HEK293 (cell line): ENCODE measurements around the gene CKAP2L.
A peak's percentile ranks its signal among the peaks of the same experiment; 100 is the strongest.

ENCODE experiments used
- CTCF ChIA-PET: fragments of 350-600 bp; formaldehyde crosslinking; extraction: SDS; loops from one replicate; lab custom pipeline; 2021; ENCODE audit warnings: antibody characterized with exemption; lab: Yijun Ruan, JAX
- POLR2A ChIA-PET: fragments of 300-600 bp; formaldehyde crosslinking; extraction: SDS; loops from one replicate; lab custom pipeline; 2020; ENCODE audit warnings: antibody characterized with exemption, inconsistent platforms; lab: Yijun Ruan, JAX
- H3K27ac ChIP-seq: fragments of 200-500 bp; sonication (Bioruptor generic); 2 replicates; pipeline ENCODE4 v1.5.1; 2014; ENCODE audit warnings: low read depth, low read length, control low read depth, inconsistent platforms; ENCODE audit errors: extremely low read depth
- H3K36me3 ChIP-seq, 2 experiments: fragments of 200-500 bp in 1 of 2; sonication (Bioruptor generic) in 1 of 2; 1 replicate in 1 of 2; 2 replicates in 1 of 2; pipeline ENCODE4 v1.5.1; 2014 to 2017; ENCODE audit warnings: inconsistent platforms in 2 of 2, low read length in 2 of 2; ENCODE audit not compliant: control insufficient read depth in 2 of 2, insufficient read depth in 1 of 2
- H3K4me1 ChIP-seq: fragments of 200-500 bp; sonication (Bioruptor generic); 2 replicates; pipeline ENCODE4 v1.5.1; 2014; ENCODE audit warnings: mild to moderate bottlenecking, low read length, inconsistent platforms; ENCODE audit not compliant: control insufficient read depth, insufficient read depth
- H3K4me3 ChIP-seq: 2 replicates; pipeline ENCODE4 v1.5.1; 2011; ENCODE audit warnings: low read depth, mild to moderate bottlenecking, control low read depth, low read length, moderate library complexity
- H3K9me3 ChIP-seq: fragments of 200-500 bp; sonication (Bioruptor generic); 2 replicates; pipeline ENCODE4 v1.5.1; 2014; ENCODE audit warnings: low read depth, low read length, inconsistent platforms; ENCODE audit not compliant: control insufficient read depth, insufficient read depth
- MYNN ChIP-seq: fragments of 450-650 bp; formaldehyde crosslinking; IDR thresholded peaks from 2 replicates; pipeline ENCODE4 v1.5.1; 2016; ENCODE audit warnings: missing biosample characterization, missing genetic modification characterization, borderline replicate concordance
- SCRT1 ChIP-seq: fragments of 450-650 bp; formaldehyde crosslinking; IDR thresholded peaks from 2 replicates; pipeline ENCODE4 v1.5.1; 2016; ENCODE audit warnings: missing biosample characterization, missing genetic modification characterization, borderline replicate concordance
- SCRT2 ChIP-seq: fragments of 450-650 bp; formaldehyde crosslinking; IDR thresholded peaks from 2 replicates; pipeline ENCODE4 v1.5.1; 2016; ENCODE audit warnings: missing biosample characterization, missing genetic modification characterization
- TSHZ1 ChIP-seq: fragments of 450-650 bp; formaldehyde crosslinking; IDR thresholded peaks from 2 replicates; pipeline ENCODE4 v1.5.1; 2016; ENCODE audit warnings: missing biosample characterization, missing genetic modification characterization, borderline replicate concordance
- ZBTB1 ChIP-seq: fragments of 450-650 bp; formaldehyde crosslinking; IDR thresholded peaks from 2 replicates; pipeline ENCODE4 v1.5.1; 2016; ENCODE audit warnings: missing biosample characterization, missing genetic modification characterization
- ZBTB20 ChIP-seq: fragments of 450-650 bp; formaldehyde crosslinking; IDR thresholded peaks from 2 replicates; pipeline ENCODE4 v1.5.1; 2016; ENCODE audit warnings: missing biosample characterization, missing genetic modification characterization
- ZFP69B ChIP-seq: fragments of 450-650 bp; formaldehyde crosslinking; IDR thresholded peaks from 2 replicates; pipeline ENCODE4 v1.5.1; 2016; ENCODE audit warnings: missing biosample characterization, missing genetic modification characterization
- ZNF138 ChIP-seq: fragments of 450-650 bp; formaldehyde crosslinking; IDR thresholded peaks from 2 replicates; pipeline ENCODE4 v1.5.1; 2016; ENCODE audit warnings: missing biosample characterization, missing genetic modification characterization, borderline replicate concordance
- ZNF2 ChIP-seq: fragments of 450-650 bp; formaldehyde crosslinking; IDR thresholded peaks from 2 replicates; pipeline ENCODE4 v1.5.1; 2016; ENCODE audit warnings: missing biosample characterization, missing genetic modification characterization
- ZNF37A ChIP-seq: fragments of 450-650 bp; IDR thresholded peaks from 2 replicates; pipeline ENCODE4 v1.5.1; 2018; ENCODE audit warnings: missing biosample characterization, missing genetic modification characterization
- ZNF518A ChIP-seq: fragments of 450-650 bp; formaldehyde crosslinking; conservative IDR thresholded peaks from 2 replicates; pipeline ENCODE4 v1.5.1; 2016; ENCODE audit warnings: low read depth, missing biosample characterization, missing genetic modification characterization
- ZNF544 ChIP-seq: fragments of 450-650 bp; formaldehyde crosslinking; IDR thresholded peaks from 2 replicates; pipeline ENCODE4 v1.5.0; 2017; ENCODE audit warnings: missing biosample characterization, missing genetic modification characterization
- ZNF585B ChIP-seq: fragments of 450-650 bp; formaldehyde crosslinking; IDR thresholded peaks from 2 replicates; pipeline ENCODE4 v1.5.1; 2016; ENCODE audit warnings: missing biosample characterization, missing genetic modification characterization
- ZNF596 ChIP-seq: fragments of 450-650 bp; IDR thresholded peaks from 2 replicates; pipeline ENCODE4 v1.5.0; 2018; ENCODE audit warnings: missing biosample characterization, mild to moderate bottlenecking, missing genetic modification characterization, moderate library complexity
- ZNF629 ChIP-seq: fragments of 450-650 bp; formaldehyde crosslinking; IDR thresholded peaks from 2 replicates; pipeline ENCODE4 v1.5.1; 2017; ENCODE audit warnings: missing biosample characterization, missing genetic modification characterization
- ZNF658 ChIP-seq: fragments of 450-650 bp; formaldehyde crosslinking; IDR thresholded peaks from 2 replicates; pipeline ENCODE4; 2016; ENCODE audit warnings: missing biosample characterization, missing genetic modification characterization
- ZNF776 ChIP-seq: fragments of 450-650 bp; formaldehyde crosslinking; IDR thresholded peaks from 2 replicates; pipeline ENCODE4 v1.5.0; 2017; ENCODE audit warnings: missing biosample characterization, missing genetic modification characterization, borderline replicate concordance
- ZXDB ChIP-seq: fragments of 450-650 bp; formaldehyde crosslinking; IDR thresholded peaks from 2 replicates; pipeline ENCODE4 v1.5.1; 2016; ENCODE audit warnings: missing biosample characterization, missing genetic modification characterization

The CKAP2L gene

GRCh38 chr2:112791693-112792230 is 27.4 kb upstream of the CKAP2L start:
- no peak overlapping the region for H3K4me3 ChIP-seq
- no peak overlapping the region for H3K27ac ChIP-seq
- CTCF ChIA-PET: interaction anchor here (0.7 to 1.2 kb wide), 2 partner anchors 9 to 150 kb away, joined by 3 to 4 read pairs; no protein-coding TSS in a partner anchor
- H3K9me3 ChIP-seq: no peaks in the 10 kb centered on the region
- POLR2A ChIA-PET: no interaction called here
- no peaks in the 10 kb centered on the region for H3K4me1 ChIP-seq
- no peaks in the 10 kb centered on the region for H3K36me3 ChIP-seq
- TF ChIP-seq SCRT1 (tag by site-specific recombination): peak; percentile 63; the same call in 1 of the 2 replicates
- TF ChIP-seq SCRT2 (tag by site-specific recombination): peak; percentile 66
- no peak for TF ChIP-seq ZNF585B

- TF ChIP-seq MYNN (no peak), ZNF2 (no peak)
- Histone ChIP-seq H3K4me3 (no peak overlapping the region), H3K9me3 (no peaks in the 10 kb centered on the region), H3K4me1 (no peaks in the 10 kb centered on the region), H3K36me3 (no peaks in the 10 kb centered on the region), H3K27ac (no peak overlapping the region)
- ChIA-PET POLR2A (interaction anchor here (0.6 kb wide), 2 partner anchors 19 to 42 kb away, joined by 3 to 4 read pairs; no protein-coding TSS in a partner anchor), CTCF (interaction anchor here (0.7 to 1.2 kb wide), 2 partner anchors 8 to 151 kb away, joined by 3 to 4 read pairs; no protein-coding TSS in a partner anchor)
These were observed 26.6 kb upstream of the CKAP2L start for GRCh38 chr2:112791019-112791418.

GRCh38 chr2:112790305-112790704 is 25.9 kb upstream of the CKAP2L start:
- Histone ChIP-seq H3K4me1 (no peaks in the 10 kb centered on the region), H3K9me3 (no peaks in the 10 kb centered on the region), H3K4me3 (no peak overlapping the region), H3K36me3 (no peaks in the 10 kb centered on the region), H3K27ac (no peak overlapping the region)
- TF ChIP-seq MYNN (no peak), ZXDB (tag by site-specific recombination) (no peak), ZNF138 (tag by site-specific recombination) (no peak), ZNF629 (no peak), ZNF596 (tag by site-specific recombination) (no peak), ZNF544 (tag by site-specific recombination) (no peak), ZNF776 (tag by site-specific recombination) (no peak), TSHZ1 (tag by site-specific recombination) (no peak), ZBTB1 (tag by site-specific recombination) (no peak), ZNF518A (tag by site-specific recombination) (no peak), ZNF658 (tag by site-specific recombination) (no peak), ZNF37A (tag by site-specific recombination) (no peak), ZBTB20 (tag by site-specific recombination) (no peak), ZFP69B (tag by site-specific recombination) (no peak)
- POLR2A ChIA-PET: interaction anchor here (0.6 kb wide), 2 partner anchors 19 to 41 kb away, joined by 3 to 4 read pairs; no protein-coding TSS in a partner anchor
- CTCF ChIA-PET: no interaction called here
